ENCODE data around the gene NUP214. TPM values are rescaled to one million over a fixed set of nuclear protein-coding genes. Genes with fewer than 3 reads are reported as not detected.
"Not testable (repeated sequence)": the region's sequence is repeated elsewhere in the genome, so short reads cannot be mapped to it uniquely, and the experiment has no call there.

Gene NUP214
- total RNA-seq, 1 donor from 2014 or later = 51.5 TPM

DNA sequence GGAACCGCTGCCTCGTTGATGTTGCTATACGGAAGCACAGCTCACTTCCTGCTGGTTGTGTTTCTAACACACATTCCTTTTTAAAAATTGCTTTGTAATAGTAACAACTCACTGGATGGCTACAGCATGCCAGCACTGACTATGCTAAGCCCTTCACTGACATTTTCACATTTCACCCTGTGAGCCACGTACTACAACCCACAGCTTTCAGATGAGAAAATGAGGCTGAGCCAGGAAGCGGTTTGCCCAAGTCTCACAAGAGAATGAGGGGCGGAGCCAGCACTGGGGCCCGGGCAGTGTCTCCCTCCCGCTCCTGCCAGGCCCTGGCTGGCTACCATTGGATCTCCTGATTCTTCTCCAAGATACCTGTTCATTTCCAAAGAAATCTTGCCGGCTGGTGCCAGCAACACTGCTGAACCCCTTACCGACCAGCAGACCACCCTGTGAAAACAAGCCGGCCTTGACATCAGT, 112.6 kb downstream of the NUP214 start:
- Mint-ChIP-seq H3K4me1 (ENCODE audit: unreplicated experiment) (peaks cover 4% of the 10 kb centered on the region), H3K9me3 (ENCODE audit: unreplicated experiment) (peaks cover 2% of the 10 kb centered on the region), H3K36me3 (ENCODE audit: unreplicated experiment) (peaks cover 14% of the 10 kb centered on the region), H3K4me3 (ENCODE audit: unreplicated experiment) (no peak overlapping the region), H3K27me3 (ENCODE audit: unreplicated experiment) (no peaks in the 10 kb centered on the region), H3K27ac (ENCODE audit: unreplicated experiment) (peak overlapping the region; percentile 65)
- no peak for DNase-seq (ENCODE audit: extremely low spot score, unreplicated experiment)
- TF ChIP-seq, protein P1, sequence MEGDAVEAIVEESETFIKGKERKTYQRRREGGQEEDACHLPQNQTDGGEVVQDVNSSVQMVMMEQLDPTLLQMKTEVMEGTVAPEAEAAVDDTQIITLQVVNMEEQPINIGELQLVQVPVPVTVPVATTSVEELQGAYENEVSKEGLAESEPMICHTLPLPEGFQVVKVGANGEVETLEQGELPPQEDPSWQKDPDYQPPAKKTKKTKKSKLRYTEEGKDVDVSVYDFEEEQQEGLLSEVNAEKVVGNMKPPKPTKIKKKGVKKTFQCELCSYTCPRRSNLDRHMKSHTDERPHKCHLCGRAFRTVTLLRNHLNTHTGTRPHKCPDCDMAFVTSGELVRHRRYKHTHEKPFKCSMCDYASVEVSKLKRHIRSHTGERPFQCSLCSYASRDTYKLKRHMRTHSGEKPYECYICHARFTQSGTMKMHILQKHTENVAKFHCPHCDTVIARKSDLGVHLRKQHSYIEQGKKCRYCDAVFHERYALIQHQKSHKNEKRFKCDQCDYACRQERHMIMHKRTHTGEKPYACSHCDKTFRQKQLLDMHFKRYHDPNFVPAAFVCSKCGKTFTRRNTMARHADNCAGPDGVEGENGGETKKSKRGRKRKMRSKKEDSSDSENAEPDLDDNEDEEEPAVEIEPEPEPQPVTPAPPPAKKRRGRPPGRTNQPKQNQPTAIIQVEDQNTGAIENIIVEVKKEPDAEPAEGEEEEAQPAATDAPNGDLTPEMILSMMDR (IDR thresholded peaks at IDR 0.05) = no peak

DNA sequence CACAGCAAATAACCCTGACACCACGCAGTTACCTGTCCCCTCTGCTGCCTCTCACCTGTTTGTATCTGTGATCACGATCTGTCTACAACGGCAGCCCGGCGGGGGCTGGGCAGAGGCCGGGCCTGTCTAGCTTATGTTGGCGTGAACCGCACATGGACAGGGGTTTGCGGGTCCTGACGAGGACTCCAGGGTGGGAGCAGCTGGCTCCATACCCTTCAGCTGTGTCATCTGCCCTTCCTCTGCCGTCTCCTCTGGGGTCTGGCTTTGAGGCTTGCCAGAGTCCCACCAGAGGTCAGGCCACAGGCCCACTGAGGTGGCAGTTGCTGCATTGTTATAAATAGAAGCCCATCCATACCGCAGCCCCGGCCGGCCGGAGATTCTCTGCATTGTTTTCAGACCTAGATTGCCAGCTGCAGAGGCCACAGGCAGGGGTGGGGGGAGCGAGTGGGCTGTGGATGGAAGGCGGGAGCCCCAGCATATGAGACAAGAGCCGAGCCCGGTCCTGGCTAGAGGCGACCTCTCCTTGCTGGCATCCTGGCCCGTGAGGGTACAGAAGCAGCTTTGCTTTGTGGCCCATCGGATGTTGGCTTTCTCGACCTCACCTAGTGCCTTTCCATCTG, 113.1 kb downstream of the NUP214 start:
- no peak for DNase-seq (ENCODE audit: extremely low spot score, unreplicated experiment)
- H3K4me1 Mint-ChIP-seq (ENCODE audit: unreplicated experiment) = peaks cover 4% of the 10 kb centered on the region
- TF ChIP-seq, protein P1 (IDR thresholded peaks at IDR 0.05) = no peak
- no peak overlapping the region for H3K4me3 Mint-ChIP-seq (ENCODE audit: unreplicated experiment)
- peaks cover 11% of the 10 kb centered on the region for H3K36me3 Mint-ChIP-seq (ENCODE audit: unreplicated experiment)
- H3K27ac Mint-ChIP-seq (ENCODE audit: unreplicated experiment) = peak overlapping the region; percentile 65
- H3K27me3 Mint-ChIP-seq (ENCODE audit: unreplicated experiment) = no peaks in the 10 kb centered on the region
- peaks cover 3% of the 10 kb centered on the region for H3K9me3 Mint-ChIP-seq (ENCODE audit: unreplicated experiment)

- H3K27ac Mint-ChIP-seq (ENCODE audit: unreplicated experiment) = no peak overlapping the region
- no peak overlapping the region for H3K4me3 Mint-ChIP-seq (ENCODE audit: unreplicated experiment)
- DNase-seq (ENCODE audit: extremely low spot score, unreplicated experiment) = no peak
These were observed 114.0 kb downstream of the NUP214 start for GRCh38 chr9:131239161-131239975.

DNA sequence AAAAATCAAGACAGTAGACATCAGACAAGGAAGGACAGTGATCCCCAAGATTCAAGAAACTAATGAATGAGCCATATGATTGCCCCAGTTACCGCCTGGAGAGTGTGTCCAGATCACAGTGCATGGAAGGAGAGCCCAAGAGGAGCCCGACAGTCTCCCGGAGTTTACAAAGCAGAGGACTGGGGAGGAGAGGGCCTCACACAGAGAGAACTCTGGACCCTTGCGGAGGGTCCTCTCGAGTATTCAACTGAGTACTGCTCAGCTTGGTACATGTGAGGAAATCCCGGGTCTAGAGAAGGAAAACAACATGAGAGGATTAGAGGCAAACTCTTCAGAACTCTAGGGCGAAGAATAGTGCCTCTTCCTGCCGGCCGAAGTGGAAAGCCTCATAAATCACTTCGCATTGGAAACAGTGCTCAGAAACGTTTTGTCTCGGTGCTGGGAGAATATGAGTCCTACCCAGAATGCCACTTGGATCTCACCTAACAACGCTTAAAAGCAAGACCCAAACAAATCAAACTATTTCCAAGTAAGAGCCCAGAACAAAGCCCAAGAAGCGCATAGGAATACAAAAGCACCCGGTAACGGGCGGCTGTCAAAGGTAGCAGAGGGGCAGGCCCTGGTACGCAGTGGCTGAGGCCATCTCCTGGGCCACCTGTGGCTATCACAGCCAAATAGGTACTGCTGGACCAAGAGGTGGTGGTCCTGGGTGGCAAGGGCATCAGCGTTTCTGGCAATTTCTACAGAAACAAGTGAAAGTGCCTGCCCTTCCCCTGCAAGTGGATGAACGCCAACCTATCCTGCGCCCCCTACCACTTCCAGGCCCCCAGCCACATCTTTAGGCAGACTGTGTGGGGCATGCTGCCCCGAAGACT, 114.9 kb downstream of the NUP214 start:
- Mint-ChIP-seq H3K9me3 (ENCODE audit: unreplicated experiment) (peaks cover 3% of the 10 kb centered on the region), H3K36me3 (ENCODE audit: unreplicated experiment) (no peaks in the 10 kb centered on the region), H3K27me3 (ENCODE audit: unreplicated experiment) (no peaks in the 10 kb centered on the region), H3K4me1 (ENCODE audit: unreplicated experiment) (peaks cover 4% of the 10 kb centered on the region), H3K27ac (ENCODE audit: unreplicated experiment) (no peak overlapping the region), H3K4me3 (ENCODE audit: unreplicated experiment) (no peak overlapping the region)
- TF ChIP-seq, protein P1 (IDR thresholded peaks at IDR 0.05) = no peak
- no peak for DNase-seq (ENCODE audit: extremely low spot score, unreplicated experiment)

More at GRCh38 chr9:131239161-131239975, 114.0 kb downstream of the NUP214 start:
- H3K9me3 Mint-ChIP-seq (ENCODE audit: unreplicated experiment) = peaks cover 3% of the 10 kb centered on the region
- H3K36me3 Mint-ChIP-seq (ENCODE audit: unreplicated experiment) = peaks cover 3% of the 10 kb centered on the region
- TF ChIP-seq, protein P1 (IDR thresholded peaks at IDR 0.05) = no peak
- no peaks in the 10 kb centered on the region for H3K27me3 Mint-ChIP-seq (ENCODE audit: unreplicated experiment)
- peaks cover 4% of the 10 kb centered on the region for H3K4me1 Mint-ChIP-seq (ENCODE audit: unreplicated experiment)

- H3K27ac Mint-ChIP-seq (ENCODE audit: unreplicated experiment); H3K36me3 Mint-ChIP-seq (ENCODE audit: unreplicated experiment); H3K9me3 Mint-ChIP-seq (ENCODE audit: unreplicated experiment); H3K4me1 Mint-ChIP-seq (ENCODE audit: unreplicated experiment); DNase-seq (ENCODE audit: extremely low spot score, unreplicated experiment); H3K4me3 Mint-ChIP-seq (ENCODE audit: unreplicated experiment): not testable (repeated sequence)
- H3K27me3 Mint-ChIP-seq (ENCODE audit: unreplicated experiment) = peaks cover 17% of the 10 kb centered on the region
These were observed 118.9 kb downstream of the NUP214 start for GRCh38 chr9:131244331-131244730.

Data from osteocyte (in vitro differentiated cells).